NCI-H1417 (cell line): Measurements from ENCODE around the gene LRRC46.

Experiments used
- DNase-seq, 3 experiments: peaks; one replicate each; lab custom pipeline; 2025; lab: John Stamatoyannopoulos, UW

Gene LRRC46

DNA sequence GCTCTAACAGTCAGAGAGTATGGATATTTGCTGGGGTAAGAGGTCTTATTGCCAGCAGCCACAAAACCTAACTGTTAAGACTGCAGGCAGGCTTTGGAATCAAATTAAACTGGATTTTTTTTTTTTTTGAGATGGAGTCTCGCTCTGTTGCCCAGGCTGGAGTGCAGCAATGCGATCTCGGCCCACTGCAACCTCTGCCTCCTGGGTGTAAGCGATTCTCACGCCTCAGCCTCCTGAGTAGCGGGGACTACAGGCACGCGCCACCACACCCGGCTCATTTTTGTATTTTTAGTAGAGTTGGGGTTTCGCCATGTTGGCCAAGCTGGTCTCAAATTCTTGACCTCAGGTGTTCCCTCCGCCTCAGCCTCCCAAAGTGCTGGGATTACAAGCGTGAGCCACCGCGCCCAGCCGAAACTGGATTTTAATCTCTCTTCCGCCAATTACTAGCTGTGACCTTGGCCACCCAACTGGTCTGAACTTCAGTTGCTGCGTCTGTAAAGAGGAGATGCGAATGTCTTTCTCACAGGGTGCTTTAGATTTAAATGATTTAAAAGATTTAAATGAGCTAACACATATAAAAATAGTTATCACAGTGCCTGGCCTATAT, 971 bp upstream of the LRRC46 start:
- no peak for DNase-seq

- DNase-seq, result no peak
Measured at GRCh38 chr17:47831934-47832327, 461 bp downstream of the LRRC46 start.

DNA sequence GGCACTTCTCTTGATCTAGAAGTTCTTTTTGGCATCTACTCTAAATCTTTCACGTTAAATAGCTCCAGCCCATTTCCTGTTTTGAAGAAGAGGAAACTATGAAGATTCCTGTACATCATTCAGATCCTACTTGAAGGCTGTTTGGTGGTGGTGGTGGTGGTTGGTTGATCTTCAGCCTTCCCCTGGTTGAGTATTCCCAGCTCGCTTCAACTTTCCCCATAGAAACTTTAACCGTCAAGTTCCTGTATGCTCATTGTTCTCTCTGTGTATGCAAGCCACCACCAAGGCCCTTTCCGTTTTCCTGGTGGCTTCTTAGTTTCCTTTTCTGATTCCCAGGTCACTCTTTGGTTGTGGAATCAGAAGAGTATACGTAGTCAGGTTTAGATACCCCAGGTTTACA, 3.3 kb downstream of the LRRC46 start:
- no peak for DNase-seq

DNA sequence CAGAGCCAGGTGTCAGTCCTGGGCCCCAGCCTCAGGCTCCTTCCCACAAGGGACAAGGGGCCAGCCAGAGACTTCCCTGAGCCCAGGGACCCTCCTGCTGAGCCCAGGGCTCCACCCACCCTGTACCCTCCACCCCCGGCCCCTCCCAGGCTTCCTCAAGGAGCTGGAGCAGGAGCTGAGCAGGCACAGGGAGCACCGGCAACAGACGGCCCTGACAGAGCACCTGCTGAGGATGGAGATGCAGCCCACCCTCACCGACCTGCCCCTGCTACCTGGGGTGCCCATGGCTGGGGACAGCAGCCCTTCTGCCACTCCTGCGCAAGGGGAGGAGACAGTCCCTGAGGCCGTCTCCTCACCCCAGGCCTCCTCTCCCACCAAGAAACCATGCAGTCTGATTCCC, 5.1 kb downstream of the LRRC46 start:
- no peak for DNase-seq

- no peak for DNase-seq
Measured at GRCh38 chr17:47837401-47838039, 6.0 kb downstream of the LRRC46 start.

- DNase-seq, result no peak
Measured at GRCh38 chr17:47838636-47839035, 7.2 kb downstream of the LRRC46 start.

GRCh38 chr17:47839071-47839470, 7.6 kb downstream of the LRRC46 start:
- no peak for DNase-seq

GRCh38 chr17:47840001-47840741, 8.7 kb downstream of the LRRC46 start:
- peak in 2 of 3 experiments; percentile 25 to 42 for DNase-seq

DNA sequence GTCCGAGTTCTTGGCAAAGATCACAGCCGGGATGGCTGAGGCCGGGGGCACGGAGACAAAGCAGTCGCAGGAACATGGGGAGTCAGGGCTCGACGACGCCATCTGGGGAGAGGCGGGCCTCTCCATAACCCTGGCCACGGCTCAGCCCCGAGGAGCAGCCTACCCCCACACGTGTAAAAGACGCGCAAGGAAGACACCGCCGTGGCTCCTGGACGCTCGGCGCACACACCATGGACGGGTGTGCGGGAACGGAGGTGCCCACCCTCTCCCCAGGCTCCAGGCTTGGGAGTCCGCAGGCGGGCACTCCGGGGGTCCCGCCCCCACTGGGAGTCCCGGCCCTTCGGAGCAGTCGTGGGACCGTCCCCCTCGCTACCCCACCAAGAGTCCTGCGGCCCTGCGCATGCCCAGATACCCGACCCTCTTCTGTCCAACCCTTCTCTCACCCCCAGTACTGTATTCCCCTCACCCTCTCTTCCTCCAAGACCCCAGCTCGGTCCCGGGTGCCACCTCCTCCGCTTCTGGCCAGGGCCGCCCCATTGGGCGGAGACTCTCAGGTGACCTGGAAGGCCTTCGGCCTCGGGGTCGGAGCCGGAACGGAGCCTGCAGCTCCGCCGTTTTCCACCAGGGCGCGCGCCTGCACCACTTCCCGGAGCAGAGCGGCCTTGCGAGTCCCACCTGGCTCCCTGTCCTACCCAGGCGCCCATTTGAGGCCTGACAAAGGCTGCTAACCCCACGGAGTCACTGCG, 9.4 kb downstream of the LRRC46 start, which contains the start of gene SCRN2:
Gene SCRN2 (minus strand): TSS at position 532 of the 746 bp plus-strand sequence. CDS start 430 bp downstream, at position 102.
- DNase-seq, result peak; percentile 84 to 93 (median 89)

DNA sequence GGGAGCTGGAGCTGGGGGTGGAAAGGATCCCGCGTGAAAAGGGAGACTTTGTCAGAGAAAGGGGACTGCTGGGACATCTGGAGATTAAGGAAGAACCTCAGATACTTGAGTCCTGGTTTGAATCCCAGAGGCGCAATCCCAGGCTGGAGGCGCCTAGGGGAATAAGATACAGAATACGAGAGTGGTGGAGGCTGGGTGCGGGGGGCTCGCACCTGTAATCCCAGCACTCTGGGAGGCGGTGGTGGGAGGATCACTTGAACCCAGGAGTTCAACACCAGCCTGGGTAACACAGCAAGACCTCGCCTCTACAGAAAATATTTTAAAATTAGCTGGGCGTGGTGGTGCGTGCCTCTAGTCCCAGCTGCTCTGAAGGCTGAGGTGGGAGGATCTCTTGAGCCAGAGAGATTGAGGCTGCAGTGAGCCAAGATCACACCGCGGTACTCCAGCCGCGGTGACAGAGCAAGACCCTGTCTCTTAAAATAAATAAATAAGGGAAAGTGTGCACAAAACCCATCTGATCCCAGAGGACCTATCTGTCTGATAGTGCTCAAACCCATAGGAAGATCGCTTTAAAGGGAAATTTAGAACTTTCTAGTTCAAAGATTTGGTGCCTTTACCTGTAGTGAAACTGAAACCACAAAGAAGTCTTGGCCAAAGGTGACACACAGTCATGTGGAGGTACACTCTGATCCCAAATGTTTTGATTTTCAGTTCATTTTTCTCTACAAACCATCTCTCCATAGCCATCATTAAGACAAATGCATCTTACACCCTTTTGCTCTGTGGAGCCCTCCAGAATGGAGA, 10.2 kb downstream of the LRRC46 start:
- no peak for DNase-seq

GRCh38 chr17:47843391-47843730, 11.9 kb downstream of the LRRC46 start:
- peak in 1 of 3 experiments; percentile 63 for DNase-seq

DNA sequence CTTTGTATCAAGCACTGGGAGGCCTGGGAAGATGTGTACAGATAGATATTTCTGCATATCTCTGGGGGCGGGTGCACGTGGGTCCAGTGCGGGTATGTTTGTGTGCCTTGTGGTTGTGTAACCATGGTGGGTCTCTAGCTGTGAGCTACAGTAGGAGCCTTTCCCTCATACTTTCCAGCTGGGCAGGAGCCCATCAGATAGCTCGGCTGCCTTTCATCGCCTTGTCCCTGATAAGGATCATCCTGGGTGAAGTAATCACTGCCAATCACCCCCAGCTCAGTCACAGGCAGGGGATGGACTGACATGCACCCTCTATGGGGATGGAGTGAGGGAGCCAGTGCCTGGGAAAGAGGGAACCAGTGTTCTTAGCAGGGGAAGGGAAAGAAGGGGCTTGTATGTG, 12.8 kb downstream of the LRRC46 start:
- DNase-seq, result peak in 1 of 3 experiments; percentile 51

DNA sequence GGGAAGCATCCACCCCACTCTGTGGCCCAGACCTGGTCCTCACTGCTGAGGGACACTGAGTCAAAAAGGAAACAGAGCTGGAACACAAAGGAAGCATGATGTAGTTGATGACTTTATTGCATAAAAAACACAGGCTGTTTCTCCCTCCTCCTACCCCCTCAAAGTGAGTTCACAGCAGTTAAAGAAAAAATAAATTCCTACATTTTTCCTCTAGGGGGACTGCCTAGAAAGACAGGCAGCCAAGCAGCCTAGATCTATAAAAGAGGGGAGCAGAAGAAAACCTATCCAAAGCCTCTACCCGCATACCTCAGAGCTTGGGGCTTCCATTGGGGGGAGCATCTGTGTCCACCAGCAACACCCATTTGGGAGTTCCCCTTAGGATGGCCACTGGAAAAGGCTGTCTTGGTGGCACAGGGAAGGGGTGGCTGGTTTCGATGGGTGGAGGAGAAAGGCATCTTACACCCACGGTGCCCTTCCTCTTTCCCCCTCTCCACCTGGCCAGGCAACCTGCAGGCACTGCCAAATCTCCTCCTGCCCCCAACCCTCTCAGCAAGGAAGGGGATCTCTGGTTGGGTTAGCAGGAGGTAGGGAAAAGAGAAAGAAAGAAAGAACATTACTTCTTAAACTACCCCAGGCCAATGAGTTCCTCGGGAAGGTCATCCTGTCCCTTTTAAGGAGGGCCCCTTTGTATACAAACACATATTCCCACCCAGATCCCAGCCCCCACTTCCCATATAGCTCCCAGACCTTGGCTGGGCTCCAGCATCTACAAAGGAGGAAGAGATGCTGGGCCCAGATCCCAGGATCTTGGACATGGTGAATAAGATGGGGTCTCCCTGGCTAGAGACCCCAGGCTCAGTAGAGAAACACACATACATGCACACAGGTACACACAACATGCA, 13.6 kb downstream of the LRRC46 start:
- DNase-seq, result peak in 1 of 3 experiments; percentile 22

DNA sequence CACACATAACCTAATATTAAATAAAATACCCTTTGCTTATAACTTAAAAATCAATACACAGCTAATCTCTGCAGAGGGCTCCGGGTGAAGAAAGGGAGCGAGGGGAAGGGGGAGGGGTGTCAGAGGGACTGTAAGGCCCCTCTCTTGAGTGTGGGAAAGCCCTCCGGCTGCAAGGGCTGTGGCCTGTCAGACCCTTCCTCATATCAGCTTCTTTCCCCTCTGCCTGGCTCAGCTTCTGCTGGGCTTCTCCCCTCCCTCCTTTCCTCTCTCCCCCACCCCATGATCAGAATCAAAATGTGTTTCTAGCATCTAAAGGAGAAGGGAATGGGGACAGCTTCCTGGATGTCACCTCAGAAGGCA, 14.2 kb downstream of the LRRC46 start:
- no peak for DNase-seq

DNA sequence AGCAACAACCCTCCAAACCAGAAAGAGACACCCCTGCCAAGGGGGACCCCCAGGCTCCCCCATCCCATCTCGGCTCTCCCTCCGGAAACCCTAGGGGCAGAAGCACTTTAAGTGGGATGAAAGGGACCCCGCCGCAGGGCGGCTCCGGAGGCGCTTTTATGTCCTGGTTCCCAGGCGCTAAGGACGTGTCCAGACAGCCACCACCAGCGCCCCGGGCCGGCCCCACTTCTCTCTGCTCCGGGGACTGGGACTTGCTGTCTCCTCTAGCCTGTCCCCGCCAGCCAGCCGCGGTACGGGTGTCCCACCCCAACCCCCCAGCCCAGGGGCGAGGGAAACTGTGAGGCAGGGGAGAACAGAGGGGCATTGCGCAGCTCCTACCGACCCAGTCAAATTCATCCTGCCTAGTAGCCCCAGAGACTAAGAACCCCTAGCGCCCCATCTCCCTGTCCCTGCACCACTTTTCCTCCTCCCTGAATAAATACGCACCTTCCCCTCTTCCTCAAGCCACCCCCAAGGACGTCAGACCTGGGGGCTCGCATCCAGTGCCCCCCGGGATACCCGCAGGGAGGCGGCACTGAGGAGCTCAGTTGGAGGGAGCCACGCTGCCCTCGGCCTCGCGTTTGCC, 15.4 kb downstream of the LRRC46 start:
- DNase-seq, result no peak

- DNase-seq, result no peak
Measured at GRCh38 chr17:47847341-47848197, 16.1 kb downstream of the LRRC46 start.

GRCh38 chr17:47848198-47848513, 16.7 kb downstream of the LRRC46 start:
- no peak for DNase-seq

GRCh38 chr17:47850373-47850691, 18.9 kb downstream of the LRRC46 start:
- DNase-seq, result peak in 1 of 3 experiments; percentile 53
